HG02943 (cell line): ENCODE results near the gene TTC16.

Experiments used
- ATAC-seq: cut with Tn5 transposase; IDR thresholded peaks from one replicate; pipeline ENCODE4 v1.9.1; 2021; ENCODE audit warnings: mild to moderate bottlenecking, low read depth, moderate library complexity; ENCODE audit not compliant: unreplicated experiment

TTC16 gene, protein sequence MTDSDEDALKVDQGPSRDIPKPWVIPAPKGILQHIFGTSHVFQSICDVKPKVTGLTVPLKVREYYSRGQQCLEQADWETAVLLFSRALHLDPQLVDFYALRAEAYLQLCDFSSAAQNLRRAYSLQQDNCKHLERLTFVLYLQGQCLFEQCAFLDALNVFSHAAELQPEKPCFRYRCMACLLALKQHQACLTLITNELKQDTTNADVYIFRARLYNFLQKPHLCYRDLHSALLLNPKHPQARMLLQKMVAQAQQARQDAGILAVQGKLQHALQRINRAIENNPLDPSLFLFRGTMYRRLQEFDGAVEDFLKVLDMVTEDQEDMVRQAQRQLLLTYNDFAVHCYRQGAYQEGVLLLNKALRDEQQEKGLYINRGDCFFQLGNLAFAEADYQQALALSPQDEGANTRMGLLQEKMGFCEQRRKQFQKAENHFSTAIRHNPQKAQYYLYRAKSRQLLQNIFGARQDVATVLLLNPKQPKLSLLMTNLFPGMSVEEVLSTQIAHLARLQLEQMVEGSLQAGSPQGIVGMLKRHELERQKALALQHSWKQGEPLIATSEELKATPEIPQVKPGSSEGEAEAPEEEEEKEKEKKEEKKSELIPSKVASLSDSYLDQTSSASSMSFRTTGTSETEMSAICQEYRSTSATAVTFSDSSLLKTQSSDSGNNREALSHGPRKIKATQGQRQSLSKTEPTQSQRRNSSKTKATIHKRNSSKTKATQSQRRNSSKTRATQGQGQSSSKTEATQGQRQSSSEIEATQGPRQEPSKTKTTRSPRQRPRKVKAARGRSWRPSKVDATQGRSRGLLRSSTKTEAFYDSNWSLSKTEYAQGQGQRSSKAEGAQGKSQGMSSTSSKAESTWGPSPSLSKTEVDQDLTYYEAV

DNA sequence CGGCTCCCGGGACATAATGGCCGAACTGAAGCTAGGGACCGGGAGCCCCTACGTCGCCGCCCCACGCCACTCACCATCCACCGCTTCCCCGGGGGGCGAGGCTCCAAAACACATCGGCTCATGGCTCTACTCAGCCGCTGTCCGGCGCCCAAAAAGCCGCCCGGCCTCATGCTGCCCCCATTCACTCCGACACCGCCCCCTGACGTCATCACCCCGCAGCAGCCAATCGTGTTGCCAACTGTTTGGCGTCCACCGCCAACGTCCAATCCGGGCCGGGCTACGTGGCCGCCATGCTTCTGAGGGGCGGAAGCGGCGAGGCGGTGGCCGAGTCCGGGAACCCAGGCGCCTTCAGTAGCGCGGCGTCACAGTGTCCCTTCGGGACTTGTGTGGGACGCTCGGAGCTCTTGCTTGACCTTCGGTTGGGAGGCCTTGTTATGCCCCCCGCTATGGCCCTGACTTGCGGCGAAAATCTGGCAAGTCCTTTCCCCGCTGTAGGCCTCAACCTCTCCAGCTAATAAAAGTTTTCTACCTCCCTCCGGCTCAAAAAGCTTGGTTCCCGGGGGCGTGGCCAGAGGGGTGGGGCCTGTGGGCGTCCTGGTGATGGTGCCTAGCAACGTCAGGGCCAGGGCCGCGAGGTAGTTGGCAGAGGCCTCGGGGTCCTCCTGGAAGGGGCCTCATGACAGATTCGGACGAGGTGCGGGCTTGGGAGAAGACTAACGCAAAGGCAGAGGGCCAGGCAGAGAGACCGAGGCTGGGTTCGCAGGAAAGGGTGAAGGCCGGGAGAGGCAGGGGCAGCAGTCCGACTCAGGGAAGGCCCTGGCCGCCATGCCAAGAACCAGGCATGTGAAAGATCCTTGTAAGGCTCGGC is at the start of gene TTC16, which contains the start of gene PTRH1:
TSS of gene TTC16 (plus strand) at position 610 of the 868 bp plus-strand sequence. CDS start at position 677, 67 bp downstream.
TSS of gene PTRH1 (minus strand) at position 194 of the 868 bp plus-strand sequence. CDS start at position 170, 24 bp downstream.
- peak; percentile 84 for ATAC-seq

DNA sequence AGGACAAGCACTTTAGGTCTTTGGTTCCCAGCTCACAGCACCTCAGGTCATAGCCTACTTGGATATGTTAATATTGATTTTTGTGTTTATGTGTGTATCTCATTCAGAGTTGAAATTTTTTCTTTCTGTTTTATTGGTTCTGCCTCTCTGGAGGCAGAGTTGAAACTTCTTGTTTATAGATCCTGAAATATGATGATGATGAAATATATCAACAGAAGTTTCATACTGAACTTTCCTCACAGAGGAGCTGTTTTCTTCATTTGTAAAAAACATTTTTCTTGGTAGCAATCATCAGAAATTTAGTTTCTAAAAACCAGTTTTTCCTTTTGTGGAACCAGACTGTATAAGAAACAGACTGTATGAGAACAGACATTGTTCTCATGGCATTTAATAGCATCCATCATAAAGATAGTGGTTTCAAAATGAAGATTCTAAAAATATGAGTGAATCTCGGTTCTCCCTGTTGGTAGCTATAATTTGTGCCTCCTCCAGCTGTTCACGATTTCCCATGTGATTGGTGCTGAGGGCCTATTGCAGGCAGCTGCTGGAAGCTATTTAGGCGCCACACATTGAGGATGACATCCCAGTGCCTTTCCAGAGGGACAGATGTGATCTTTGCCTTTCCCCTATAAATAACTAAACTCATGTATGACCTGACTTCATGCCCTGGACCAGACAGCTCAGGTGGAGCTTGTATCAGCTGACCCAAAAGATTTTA is 48.6 kb upstream of the TTC16 start:
- ATAC-seq: no peak

DNA sequence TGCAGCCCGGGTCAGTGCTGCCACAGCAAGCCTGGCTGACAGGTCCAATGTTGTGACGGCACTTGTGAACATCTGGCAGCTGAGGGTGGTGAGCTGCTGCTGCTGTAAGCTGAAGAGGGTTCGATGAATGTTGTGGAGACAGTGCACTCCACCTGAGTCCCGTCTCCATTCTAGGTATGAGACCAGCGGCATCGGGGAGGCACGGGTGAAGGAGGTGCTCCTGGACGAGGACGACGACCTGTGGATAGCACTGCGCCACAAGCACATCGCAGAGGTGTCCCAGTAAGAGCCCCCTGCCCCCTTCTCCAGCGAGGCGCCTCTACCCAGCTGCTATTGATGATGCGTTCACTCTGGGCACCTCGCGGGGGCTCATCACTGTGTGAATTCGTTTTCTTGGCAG is 48.0 kb upstream of the TTC16 start:
- ATAC-seq: no peak

DNA sequence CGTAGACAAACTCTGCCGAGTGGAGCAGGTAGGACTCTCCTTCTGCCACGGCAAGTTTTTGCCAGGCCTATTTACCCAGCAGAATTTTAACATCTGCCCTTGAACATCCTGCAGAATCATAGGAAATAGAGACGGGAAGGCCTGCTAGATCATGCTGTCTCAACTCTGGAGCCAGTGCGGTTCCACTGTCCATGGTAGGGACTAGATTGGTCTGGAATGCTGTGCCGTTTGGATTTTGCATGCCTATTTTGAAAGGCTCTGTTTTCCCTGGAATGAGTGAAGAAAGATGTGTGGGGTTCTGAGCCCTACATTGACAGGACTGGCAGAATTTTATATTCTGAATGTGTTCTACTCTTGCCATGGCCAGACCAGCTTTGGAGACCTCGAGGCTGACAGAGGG is 42.6 kb upstream of the TTC16 start:
- ATAC-seq: no peak

DNA sequence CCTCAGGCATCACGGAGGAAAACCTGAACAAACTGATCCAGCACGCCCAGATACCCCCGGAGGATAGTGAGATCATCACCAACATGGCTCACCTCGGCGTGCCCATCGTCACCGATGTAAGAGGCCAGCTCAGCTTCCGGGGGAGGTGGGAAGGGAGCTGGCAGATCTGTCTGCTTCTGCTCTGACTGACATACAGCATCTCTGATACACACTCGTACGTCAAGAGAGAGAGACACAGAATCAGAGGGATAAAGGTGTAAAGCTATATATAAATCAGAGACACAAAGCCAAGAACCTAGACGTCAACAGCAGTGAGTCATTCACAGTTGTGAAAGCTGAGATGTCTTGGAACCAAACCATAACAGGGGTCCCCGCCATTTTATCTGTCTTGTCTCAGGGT is 39.2 kb upstream of the TTC16 start:
- ATAC-seq: no peak

DNA sequence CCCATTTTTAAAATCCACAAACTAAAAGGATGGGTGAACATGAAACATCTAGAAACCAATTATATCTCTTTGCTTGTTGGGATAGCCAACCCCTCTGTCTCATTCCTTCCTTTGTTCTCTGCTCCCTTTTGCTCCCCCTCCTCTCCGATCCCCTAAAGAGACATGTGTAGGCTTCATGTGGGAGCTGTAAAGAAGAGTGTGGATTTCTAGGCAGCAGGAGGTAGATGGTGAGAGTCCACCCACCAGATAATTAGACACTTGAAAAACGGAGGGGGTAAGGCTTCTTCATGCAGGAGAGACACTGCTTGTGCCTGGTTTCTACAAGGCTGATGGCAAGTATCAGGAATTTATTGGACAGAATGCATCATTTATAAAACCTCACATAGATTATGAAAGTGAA is 36.4 kb upstream of the TTC16 start:
- no peak for ATAC-seq

DNA sequence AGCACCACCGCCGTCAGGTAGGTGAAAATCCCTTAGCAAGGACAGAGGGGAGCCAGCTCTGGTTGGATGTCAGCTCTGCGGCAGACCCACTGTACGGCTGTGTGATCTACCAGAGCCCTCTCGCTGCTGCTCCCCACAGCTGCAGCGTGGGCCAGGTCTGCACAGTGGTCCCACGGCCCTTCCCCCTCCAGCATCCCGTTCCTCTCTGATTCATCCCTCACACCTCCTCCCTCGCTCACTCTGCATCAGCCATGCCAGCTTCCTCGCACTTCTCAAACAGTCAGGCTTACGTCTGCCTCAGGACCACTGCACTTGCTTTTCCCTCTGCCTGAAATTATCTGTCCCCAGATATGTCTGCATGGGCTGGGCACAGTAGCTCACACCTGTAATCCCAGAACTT is 35.7 kb upstream of the TTC16 start:
- no peak for ATAC-seq

DNA sequence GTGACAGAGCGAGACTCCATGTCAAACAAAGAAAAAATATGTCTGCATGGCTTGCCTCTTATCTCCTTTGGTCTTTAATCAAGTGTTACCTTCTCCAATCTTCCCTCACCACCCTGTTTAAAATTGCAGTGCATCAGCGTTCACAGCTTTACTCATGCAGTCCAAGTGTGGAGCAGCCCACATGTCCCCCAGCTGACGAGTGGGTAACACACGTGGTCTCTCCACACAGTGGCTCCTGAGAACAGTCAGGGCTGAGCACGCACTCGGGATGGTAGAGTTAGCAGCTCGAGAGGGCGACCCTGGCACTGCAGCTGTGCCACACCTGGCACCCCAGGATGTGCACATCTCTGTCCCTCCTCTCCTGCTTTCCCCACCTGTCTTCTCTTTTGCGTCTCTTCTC is 35.0 kb upstream of the TTC16 start:
- ATAC-seq: no peak

DNA sequence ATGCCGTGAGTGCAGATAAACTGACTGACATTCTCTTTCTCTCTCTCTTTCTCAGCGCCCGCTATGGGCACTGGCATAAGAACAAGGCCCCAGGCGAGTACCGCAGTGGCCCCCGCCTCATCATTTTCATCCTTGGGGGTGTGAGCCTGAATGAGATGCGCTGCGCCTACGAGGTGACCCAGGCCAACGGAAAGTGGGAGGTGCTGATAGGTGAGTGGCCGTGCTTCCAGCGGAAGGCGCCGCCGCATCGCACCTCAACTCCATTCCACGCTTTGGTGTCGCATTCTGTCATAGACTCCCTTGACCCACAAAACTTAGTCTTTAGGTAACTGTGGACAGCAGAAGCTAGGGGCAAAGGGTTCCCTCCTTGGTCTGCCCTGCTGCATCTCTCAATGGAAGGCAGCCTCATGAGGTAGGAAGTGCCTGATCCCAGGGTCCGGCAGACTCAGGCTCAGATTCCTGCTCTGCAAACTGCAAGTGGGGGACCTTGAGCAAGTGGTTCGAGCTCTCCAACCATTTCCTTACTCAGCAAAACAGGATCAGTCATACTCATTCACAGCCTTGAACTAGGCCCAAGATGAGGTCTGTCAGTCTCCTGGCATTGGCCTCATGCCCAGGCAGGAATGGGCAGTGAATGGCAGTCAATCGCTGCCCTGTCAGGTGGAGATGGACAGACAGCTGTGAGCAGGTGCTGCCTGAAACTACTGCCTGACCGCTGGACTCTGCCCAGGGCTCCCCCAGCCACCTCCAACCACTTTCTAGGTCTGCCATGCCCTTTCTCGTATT is 33.3 kb upstream of the TTC16 start:
- no peak for ATAC-seq

DNA sequence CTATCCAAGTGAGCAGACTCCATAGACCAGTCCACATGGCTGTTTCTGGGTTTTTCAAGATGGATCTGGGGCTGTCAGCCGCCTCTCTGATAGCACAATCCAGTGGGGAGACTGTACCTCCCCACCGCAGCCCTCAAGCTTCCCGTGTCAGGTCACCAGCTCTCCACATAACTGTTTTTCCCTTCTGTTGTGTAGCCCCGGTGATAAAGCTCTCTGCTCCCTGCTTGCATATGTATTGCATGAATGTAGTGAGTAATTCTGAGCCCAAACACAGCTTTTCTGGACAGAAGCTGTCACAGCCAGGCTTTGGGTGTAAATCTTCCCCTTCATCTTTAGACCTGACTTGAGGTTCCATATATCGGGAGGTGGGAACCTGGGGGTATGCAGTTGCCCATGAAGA is 32.2 kb upstream of the TTC16 start:
- ATAC-seq: no peak

DNA sequence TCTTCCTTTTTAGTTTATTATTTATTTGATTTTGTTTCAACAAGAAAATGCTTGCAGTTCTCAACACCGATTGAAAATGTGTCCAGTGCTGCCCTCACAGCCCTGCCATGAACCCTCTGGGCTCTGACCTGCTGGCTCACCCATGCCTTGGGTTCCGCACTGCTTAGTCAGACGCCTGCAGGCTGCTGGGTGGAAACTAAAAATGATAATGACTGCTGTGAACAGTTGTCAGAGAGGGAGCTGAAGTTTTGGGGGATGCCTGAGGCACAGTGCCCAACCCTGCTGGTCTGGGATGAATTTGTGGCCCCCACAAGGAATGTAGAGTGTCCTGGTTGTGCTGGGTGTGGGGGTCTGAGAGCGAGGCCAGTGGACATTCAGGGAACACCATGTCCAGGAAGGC is 31.3 kb upstream of the TTC16 start:
- ATAC-seq: no peak

DNA sequence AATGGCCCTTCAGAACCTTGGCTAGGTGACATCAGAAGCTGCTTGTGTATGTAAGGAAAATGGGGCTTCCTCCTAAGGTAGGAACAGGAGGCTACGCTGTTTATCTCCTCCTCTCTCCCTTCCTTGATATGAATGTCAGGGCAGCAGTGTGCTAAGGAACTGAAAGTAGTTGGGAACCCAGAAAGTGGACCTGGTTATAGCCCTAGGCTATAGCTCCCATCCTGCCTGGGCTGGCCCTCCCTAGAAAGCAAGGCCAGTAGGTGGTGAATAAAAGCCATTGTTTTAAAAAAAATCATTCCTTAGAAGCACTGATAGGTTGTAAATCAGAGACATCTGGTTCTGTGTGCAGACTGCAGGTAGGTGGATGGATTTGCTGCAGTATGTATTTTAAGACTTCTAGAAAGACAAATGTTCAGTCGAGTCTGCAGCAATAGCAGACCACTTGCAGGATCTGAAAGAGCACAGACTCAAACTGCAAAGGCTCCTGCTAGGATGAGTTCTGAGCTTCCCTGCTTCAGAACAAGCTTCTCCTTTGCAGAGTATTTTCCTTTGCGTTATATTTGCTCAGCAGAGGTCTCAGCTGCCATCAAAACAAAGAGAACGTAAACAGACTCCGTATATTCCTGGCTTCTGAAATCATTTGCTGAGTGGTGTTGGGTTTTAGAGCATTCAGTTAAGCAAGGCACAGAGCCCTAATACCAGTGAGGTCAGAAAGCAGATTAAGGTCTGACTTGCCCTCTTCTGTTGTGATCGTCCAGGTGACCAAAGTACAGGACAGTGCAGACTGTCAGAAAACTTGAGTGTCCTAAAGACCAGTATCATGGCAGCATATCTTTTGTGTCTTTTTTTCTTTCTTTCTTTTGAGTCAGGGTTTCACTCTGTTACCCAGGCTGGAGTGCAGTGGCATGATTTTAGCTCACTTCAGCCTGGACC is 29.2 kb upstream of the TTC16 start:
- ATAC-seq: no peak

DNA sequence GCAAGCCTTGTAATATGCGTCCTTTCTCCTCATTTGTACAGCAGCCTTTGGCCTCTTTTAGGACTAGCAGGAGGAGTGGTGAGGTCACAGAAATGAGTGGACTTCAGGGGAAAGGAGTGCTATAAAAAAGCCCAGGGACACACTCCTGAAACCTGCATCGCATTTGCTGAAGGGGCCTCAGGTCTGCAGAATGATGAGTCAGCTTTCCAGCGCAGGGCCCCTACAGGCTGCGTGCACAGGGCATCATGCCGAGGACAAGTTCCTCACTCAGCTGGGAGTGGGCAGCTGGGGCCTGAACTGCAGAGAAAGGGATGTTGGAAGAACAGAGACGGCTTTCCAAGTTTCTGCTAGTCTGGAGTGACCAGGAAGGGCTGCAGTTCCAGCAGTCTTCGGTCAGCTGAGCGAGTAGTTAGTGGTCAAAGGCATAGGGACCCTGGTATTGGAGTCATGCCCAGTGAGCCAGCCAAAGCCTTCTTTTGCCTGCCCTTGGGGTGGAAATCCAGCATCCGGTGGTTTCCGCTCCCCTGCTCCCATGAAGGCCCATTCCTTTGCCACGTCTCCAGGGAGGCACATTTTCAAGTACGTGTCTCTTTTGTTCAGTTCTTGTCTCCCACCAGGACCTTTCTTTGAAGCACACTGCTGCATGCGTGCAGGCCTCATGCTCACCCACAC is 26.4 kb upstream of the TTC16 start:
- no peak for ATAC-seq

DNA sequence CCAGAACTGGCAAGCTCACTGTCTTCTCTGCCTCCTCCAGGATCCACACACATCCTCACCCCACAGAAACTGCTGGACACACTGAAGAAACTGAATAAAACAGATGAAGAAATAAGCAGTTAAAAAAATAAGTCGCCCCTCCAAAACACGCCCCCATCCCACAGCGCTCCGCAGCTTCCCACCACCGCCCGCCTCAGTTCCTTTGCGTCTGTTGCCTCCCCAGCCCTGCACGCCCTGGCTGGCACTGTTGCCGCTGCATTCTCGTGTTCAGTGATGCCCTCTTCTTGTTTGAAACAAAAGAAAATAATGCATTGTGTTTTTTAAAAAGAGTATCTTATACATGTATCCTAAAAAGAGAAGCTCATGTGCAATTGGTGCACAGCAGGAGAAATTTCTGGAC is 25.1 kb upstream of the TTC16 start:
- no peak for ATAC-seq

DNA sequence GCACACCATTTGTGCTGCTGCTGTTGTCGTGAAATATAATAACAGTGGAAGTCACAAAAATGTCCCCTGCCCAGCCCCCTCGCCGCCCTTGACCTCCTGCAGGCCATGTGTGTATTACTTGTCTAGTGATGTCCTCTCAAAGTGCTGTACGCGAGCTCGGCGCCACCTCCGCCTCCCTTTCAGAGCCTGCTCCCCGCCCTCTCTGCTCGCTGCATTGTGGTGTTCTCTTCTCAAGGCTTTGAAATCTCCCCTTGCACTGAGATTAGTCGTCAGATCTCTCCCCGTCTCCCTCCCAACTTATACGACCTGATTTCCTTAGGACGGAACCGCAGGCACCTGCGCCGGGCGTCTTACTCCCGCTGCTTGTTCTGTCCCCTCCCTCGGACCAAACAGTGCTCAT is 23.8 kb upstream of the TTC16 start:
- no peak for ATAC-seq

DNA sequence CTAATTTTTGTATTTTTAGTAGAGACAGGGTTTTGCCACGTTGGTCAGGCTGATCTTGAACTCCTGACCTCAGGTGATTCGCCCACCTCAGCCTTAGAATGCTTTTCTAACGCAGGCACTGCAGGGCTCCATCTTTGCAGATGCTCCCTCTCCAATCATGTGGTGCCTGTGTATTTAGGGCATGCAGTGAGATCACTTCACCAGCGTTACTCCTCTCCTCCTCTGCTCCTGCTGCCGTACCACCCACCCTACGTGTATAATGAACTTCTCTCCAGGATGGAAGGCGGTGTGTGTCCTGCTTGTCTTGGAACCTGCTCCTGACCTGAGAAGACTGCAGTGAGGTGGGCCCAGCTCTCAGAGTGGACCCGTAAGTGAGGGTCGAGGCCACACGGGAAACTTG is 22.7 kb upstream of the TTC16 start:
- ATAC-seq: no peak

DNA sequence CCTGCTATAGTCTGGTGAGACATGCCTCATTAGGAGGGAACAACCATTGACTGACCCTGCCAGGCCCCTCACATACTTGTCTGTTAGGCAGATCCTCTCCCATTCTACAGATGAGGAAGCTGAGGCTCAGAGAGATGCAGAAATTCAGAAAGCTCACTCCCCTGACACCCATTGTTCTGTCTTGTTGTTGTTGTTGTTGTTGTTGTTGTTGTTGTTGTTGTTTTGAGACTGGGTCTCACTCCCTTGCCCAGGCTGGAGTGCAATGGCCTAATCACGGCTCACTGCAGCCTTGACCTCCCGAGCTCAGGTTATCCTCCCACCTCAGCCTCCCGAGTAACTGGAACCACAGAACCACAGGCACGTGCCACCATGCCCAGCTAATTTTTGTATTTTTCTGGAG is 22.2 kb upstream of the TTC16 start:
- no peak for ATAC-seq
